ENCODE data around the gene DNAJC13.

DNA sequence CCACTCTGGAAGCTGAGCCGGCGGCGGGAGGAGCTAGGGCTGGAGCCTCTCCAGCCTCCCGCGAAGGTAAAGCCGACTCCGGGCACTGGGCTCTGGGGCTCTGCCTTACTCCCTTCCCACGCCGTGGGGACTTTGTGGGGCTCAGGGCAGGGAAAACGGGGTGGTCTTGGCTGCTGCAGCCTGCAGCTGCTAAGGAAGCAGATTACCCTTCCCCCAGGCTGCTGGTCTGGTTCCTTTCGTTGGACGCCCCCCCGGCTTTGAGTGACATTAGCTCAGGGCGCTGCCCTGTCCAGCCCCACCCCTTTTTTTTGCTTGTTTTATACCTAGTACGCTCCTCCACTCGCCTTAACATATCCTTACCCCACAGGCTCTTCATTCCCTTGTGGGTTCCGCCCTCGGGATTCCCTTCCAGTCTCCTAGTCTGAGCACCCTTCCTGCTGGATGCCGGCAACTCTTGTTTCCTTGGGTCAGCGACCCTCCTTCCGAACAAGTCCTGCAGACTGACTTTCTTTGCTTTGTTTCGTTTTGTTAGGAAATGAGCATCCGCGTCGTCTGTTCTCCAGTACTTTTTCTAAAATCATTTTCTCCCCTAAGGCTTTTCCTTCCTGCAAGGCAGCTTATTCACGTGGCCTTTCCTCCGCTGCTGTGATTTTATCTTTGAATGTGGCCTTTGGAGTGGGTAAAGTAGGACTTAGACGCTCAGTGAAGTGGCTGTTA lies 551 bp downstream of the DNAJC13 start:
- TF ChIP-seq, protein P1, sequence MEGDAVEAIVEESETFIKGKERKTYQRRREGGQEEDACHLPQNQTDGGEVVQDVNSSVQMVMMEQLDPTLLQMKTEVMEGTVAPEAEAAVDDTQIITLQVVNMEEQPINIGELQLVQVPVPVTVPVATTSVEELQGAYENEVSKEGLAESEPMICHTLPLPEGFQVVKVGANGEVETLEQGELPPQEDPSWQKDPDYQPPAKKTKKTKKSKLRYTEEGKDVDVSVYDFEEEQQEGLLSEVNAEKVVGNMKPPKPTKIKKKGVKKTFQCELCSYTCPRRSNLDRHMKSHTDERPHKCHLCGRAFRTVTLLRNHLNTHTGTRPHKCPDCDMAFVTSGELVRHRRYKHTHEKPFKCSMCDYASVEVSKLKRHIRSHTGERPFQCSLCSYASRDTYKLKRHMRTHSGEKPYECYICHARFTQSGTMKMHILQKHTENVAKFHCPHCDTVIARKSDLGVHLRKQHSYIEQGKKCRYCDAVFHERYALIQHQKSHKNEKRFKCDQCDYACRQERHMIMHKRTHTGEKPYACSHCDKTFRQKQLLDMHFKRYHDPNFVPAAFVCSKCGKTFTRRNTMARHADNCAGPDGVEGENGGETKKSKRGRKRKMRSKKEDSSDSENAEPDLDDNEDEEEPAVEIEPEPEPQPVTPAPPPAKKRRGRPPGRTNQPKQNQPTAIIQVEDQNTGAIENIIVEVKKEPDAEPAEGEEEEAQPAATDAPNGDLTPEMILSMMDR (IDR thresholded peaks at IDR 0.05; ENCODE audit: borderline replicate concordance, extremely low read depth, low read length, poor library complexity, severe bottlenecking), result no peak
- TF ChIP-seq EZH2 (IDR thresholded peaks at IDR 0.05; ENCODE audit: borderline replicate concordance, low read depth, low read length, severe bottlenecking), result no peak
